H1 (cell line): ENCODE measurements around the gene PIGK. TPM values are rescaled to one million over a fixed set of nuclear protein-coding genes. Genes with fewer than 3 reads are reported as not detected.

ENCODE experiments used
- CTCF ChIA-PET: fragments of 300-600 bp; sonication (Branson Sonifier 250); formaldehyde crosslinking; loops from one replicate; lab custom pipeline; 2021; ENCODE audit not compliant: partially characterized antibody; lab: Charles Lee
- POLR2A ChIA-PET: fragments of 300-600 bp; sonication (Branson Sonifier 250); formaldehyde crosslinking; loops from one replicate; lab custom pipeline; 2021; ENCODE audit warnings: inconsistent platforms; ENCODE audit not compliant: partially characterized antibody; lab: Charles Lee
- DNase-seq, 2 experiments: peaks; one replicate each; pipeline versions ENCODE4 v3.0.0 to v3.0.0-alpha.2; 2010 to 2022; ENCODE audit warnings: low spot score in 2 of 2, low read depth in 1 of 2, mixed read lengths in 1 of 2
- FAIRE-seq: peaks from 2 replicates; lab custom pipeline; 2011; peaks lifted over from hg19 to GRCh38; lab: Jason Lieb, UNC
- H2AFZ ChIP-seq: 2 replicates; pipeline ENCODE4 v1.8.1; 2012; ENCODE audit warnings: low read length, inconsistent platforms
- H2AK5ac ChIP-seq: 2 replicates; pipeline ENCODE4 v1.6.1; 2013; ENCODE audit warnings: low read depth, low read length
- H2BK120ac ChIP-seq: replicated peaks from 2 replicates; pipeline ENCODE3; 2013; ENCODE audit warnings: low read depth, low read length, inconsistent platforms
- H2BK12ac ChIP-seq: 2 replicates; pipeline ENCODE4 v1.6.1; 2013; ENCODE audit warnings: low read depth, low read length
- H2BK15ac ChIP-seq: 2 replicates; pipeline ENCODE4 v1.6.1; 2013; ENCODE audit warnings: low read length
- H2BK20ac ChIP-seq: 2 replicates; pipeline ENCODE4 v1.6.1; 2013; ENCODE audit warnings: low read length
- H2BK5ac ChIP-seq: 2 replicates; pipeline ENCODE4 v1.6.1; 2013; ENCODE audit warnings: low read depth, low read length
- H3K14ac ChIP-seq: 2 replicates; pipeline ENCODE4 v1.6.1; 2013; ENCODE audit warnings: inconsistent platforms; ENCODE audit not compliant: insufficient read length
- H3K18ac ChIP-seq: 2 replicates; pipeline ENCODE4 v1.6.1; 2013; ENCODE audit warnings: low read length; ENCODE audit errors: extremely low read depth
- H3K23ac ChIP-seq: 2 replicates; pipeline ENCODE4 v1.6.1; 2013; ENCODE audit warnings: inconsistent platforms; ENCODE audit not compliant: insufficient read length
- H3K23me2 ChIP-seq: 2 replicates; pipeline ENCODE4 v1.6.1; 2013; ENCODE audit warnings: low read depth, low read length
- H3K27ac ChIP-seq: 2 replicates; pipeline ENCODE4 v1.6.1; 2011; ENCODE audit warnings: low read depth, low read length, inconsistent platforms
- H3K27me3 ChIP-seq, 4 experiments: replicated peaks in 1 of 4; 1 replicate in 1 of 4; 2 replicates in 3 of 4; pipeline versions ENCODE4 v1.6.1 to v1.8.1; 2011 to 2013; ENCODE audit warnings: low read length in 3 of 4, mild to moderate bottlenecking in 3 of 4, inconsistent platforms in 2 of 4, mixed read lengths in 2 of 4, moderate library complexity in 1 of 4; ENCODE audit not compliant: control insufficient read depth in 3 of 4, insufficient read depth in 3 of 4; ENCODE audit errors: extremely low read depth in 1 of 4
- H3K36me3 ChIP-seq, 4 experiments: 2 replicates each; pipeline versions ENCODE4 v1.6.1 to v1.8.1; 2011 to 2013; ENCODE audit warnings: mild to moderate bottlenecking in 4 of 4, low read length in 3 of 4, moderate library complexity in 2 of 4, control low read depth in 1 of 4, inconsistent platforms in 1 of 4; ENCODE audit not compliant: insufficient read depth in 4 of 4, control insufficient read depth in 2 of 4
- H3K4ac ChIP-seq: replicated peaks from 2 replicates; pipeline ENCODE3; 2013; ENCODE audit warnings: low read length, low read depth, mixed read lengths, inconsistent platforms; ENCODE audit not compliant: insufficient read length
- H3K4me1 ChIP-seq, 4 experiments: replicated peaks in 1 of 4; 1 replicate in 1 of 4; 2 replicates in 3 of 4; pipeline versions ENCODE4 v1.6.1 to v1.8.1; 2011 to 2013; ENCODE audit warnings: low read length in 3 of 4, inconsistent platforms in 2 of 4, mixed read lengths in 1 of 4; ENCODE audit not compliant: insufficient read depth in 4 of 4, control insufficient read depth in 3 of 4
- H3K4me2 ChIP-seq, 2 experiments: 2 replicates each; pipeline versions ENCODE4 v1.6.1 to v1.8.1; 2011 to 2013; ENCODE audit warnings: low read depth in 2 of 2, low read length in 2 of 2, control low read depth in 1 of 2, inconsistent platforms in 1 of 2, mild to moderate bottlenecking in 1 of 2; ENCODE audit not compliant: insufficient read depth in 1 of 2
- H3K4me3 ChIP-seq, 4 experiments: fragments of 200-600, 300-600 bp in 1 of 4; sonication (generic), shearing (Covaris generic), sonication (Bioruptor Twin) in 1 of 4; 2 replicates each; pipeline versions ENCODE4 v1.5.1 to v1.8.1; 2011 to 2016; ENCODE audit warnings: low read length in 4 of 4, low read depth in 3 of 4, control low read depth in 2 of 4, inconsistent platforms in 2 of 4, mild to moderate bottlenecking in 2 of 4, mixed read lengths in 1 of 4, moderate library complexity in 1 of 4; ENCODE audit not compliant: insufficient read depth in 2 of 4; ENCODE audit errors: extremely low read depth in 1 of 4
- H3K56ac ChIP-seq: replicated peaks from 2 replicates; pipeline ENCODE3; 2013; ENCODE audit warnings: low read depth, mild to moderate bottlenecking, mixed read lengths, low read length, inconsistent platforms; ENCODE audit not compliant: insufficient read length
- H3K79me1 ChIP-seq: 2 replicates; pipeline ENCODE4 v1.6.1; 2013; ENCODE audit warnings: low read depth, low read length, control low read depth
- H3K79me2 ChIP-seq, 2 experiments: 2 replicates each; pipeline versions ENCODE4 v1.6.1 to v1.8.1; 2012 to 2013; ENCODE audit warnings: low read length in 2 of 2, mild to moderate bottlenecking in 2 of 2, inconsistent platforms in 1 of 2; ENCODE audit not compliant: insufficient read depth in 2 of 2, control insufficient read depth in 1 of 2
- H3K9ac ChIP-seq, 4 experiments: replicated peaks in 1 of 4; 1 replicate in 1 of 4; 2 replicates in 3 of 4; pipeline versions ENCODE4 v1.6.1 to v1.8.1; 2011 to 2013; ENCODE audit warnings: low read depth in 3 of 4, low read length in 3 of 4, control low read depth in 2 of 4, mild to moderate bottlenecking in 2 of 4, moderate library complexity in 2 of 4, inconsistent platforms in 1 of 4; ENCODE audit errors: extremely low read depth in 1 of 4
- H3K9me3 ChIP-seq, 2 experiments: 2 replicates each; pipeline versions ENCODE4 v1.6.1 to v1.8.1; 2012 to 2013; ENCODE audit warnings: mild to moderate bottlenecking in 2 of 2, moderate library complexity in 2 of 2, control low read depth in 1 of 2, inconsistent platforms in 1 of 2, low read depth in 1 of 2, low read length in 1 of 2, mixed read lengths in 1 of 2; ENCODE audit not compliant: insufficient read depth in 2 of 2
- H4K20me1 ChIP-seq, 2 experiments: replicated peaks in 1 of 2; 2 replicates each; pipeline versions ENCODE3 to v1.8.1; 2011 to 2013; ENCODE audit warnings: inconsistent platforms in 2 of 2, low read length in 2 of 2, mild to moderate bottlenecking in 1 of 2; ENCODE audit not compliant: insufficient read depth in 2 of 2, control insufficient read depth in 1 of 2
- H4K5ac ChIP-seq: 2 replicates; pipeline ENCODE4 v1.6.1; 2013; ENCODE audit warnings: low read length, low read depth, mixed read lengths, inconsistent platforms; ENCODE audit not compliant: insufficient read length
- H4K8ac ChIP-seq: 2 replicates; pipeline ENCODE4 v1.8.0; 2013; ENCODE audit warnings: mild to moderate bottlenecking, moderate library complexity, low read length, inconsistent platforms; ENCODE audit not compliant: insufficient read depth; ENCODE audit errors: extremely low read depth
- H4K91ac ChIP-seq: replicated peaks from 2 replicates; pipeline ENCODE3; 2013; ENCODE audit warnings: low read length, mixed read lengths, inconsistent platforms; ENCODE audit not compliant: insufficient read length
- BRCA1 ChIP-seq: IDR thresholded peaks from 2 replicates; pipeline ENCODE4 v1.6.1; 2012; ENCODE audit warnings: low read depth, low read length, improper control_type of control experiment
- CHD1 ChIP-seq: IDR thresholded peaks from 2 replicates; pipeline ENCODE4 v1.6.1; 2012; ENCODE audit warnings: low read depth, low read length, improper control_type of control experiment
- GABPA ChIP-seq: IDR thresholded peaks from 2 replicates; pipeline ENCODE4 v1.6.1; 2011; ENCODE audit warnings: mild to moderate bottlenecking, low read length, moderate library complexity, borderline replicate concordance; ENCODE audit not compliant: insufficient read depth
- GTF2F1 ChIP-seq: IDR thresholded peaks from 2 replicates; pipeline ENCODE4 v1.6.1; 2012; ENCODE audit warnings: low read depth, low read length, improper control_type of control experiment, borderline replicate concordance
- PHF8 ChIP-seq: fragments of 200-600 bp; sonication (generic); conservative IDR thresholded peaks from 2 replicates; pipeline ENCODE4 v1.7.1; 2012; ENCODE audit warnings: low read depth, mild to moderate bottlenecking, inconsistent platforms, low read length, moderate library complexity
- POLR2A ChIP-seq, 2 experiments: IDR thresholded peaks; 1 replicate in 1 of 2; 2 replicates in 1 of 2; pipeline ENCODE4 v1.6.1; 2011; ENCODE audit warnings: low read depth in 2 of 2, low read length in 2 of 2, mild to moderate bottlenecking in 2 of 2; ENCODE audit errors: control extremely low read depth in 1 of 2
- SAP30 ChIP-seq: fragments of 300-600 bp; sonication (generic); IDR thresholded peaks from 2 replicates; pipeline ENCODE4 v1.7.1; 2012; ENCODE audit warnings: low read length, moderate library complexity, mild to moderate bottlenecking, inconsistent platforms; ENCODE audit not compliant: insufficient read depth, insufficient replicate concordance
- SRF ChIP-seq: IDR thresholded peaks from 2 replicates; pipeline ENCODE4 v1.6.1; 2011; ENCODE audit warnings: mild to moderate bottlenecking, low read depth, low read length, moderate library complexity
- TAF1 ChIP-seq: IDR thresholded peaks from 2 replicates; pipeline ENCODE4 v1.6.1; 2011; ENCODE audit warnings: mild to moderate bottlenecking, low read depth, low read length
- WGBS, 2 experiments: shearing (Covaris generic) in 1 of 2; methylation state at CpG; one replicate each; pipeline versions ENCODE4 v1.1.6 to v1.1.7; 2013 to 2015; ENCODE audit warnings: low lambda C conversion rate in 2 of 2, mixed read lengths in 2 of 2, inconsistent platforms in 1 of 2, low coverage in 1 of 2, missing lambda C conversion rate in 1 of 2; ENCODE audit not compliant: insufficient replicate concordance in 2 of 2, insufficient coverage in 1 of 2, insufficient read length in 1 of 2; ENCODE audit errors: extremely low coverage in 1 of 2, missing lambda C conversion rate in 1 of 2; 5-methylcytosine and 5-hydroxymethylcytosine counted together
- polyA plus RNA-seq, 7 experiments: library from polyadenylated mRNA; depleted of rRNA in 3 of 7; stranded (reverse) in 5 of 7; unstranded in 2 of 7; fragments of >200 nt in 5 of 7; fragments of 200-250 nt in 2 of 7; gene quantifications; 1 replicate in 5 of 7; 2 replicates in 1 of 7; 4 replicates in 1 of 7; pipeline versions ENCODE4 v1.2.1 to v1.2.3, GENCODE V29; 2011 to 2013; ENCODE audit warnings: missing spikeins in 2 of 7, mixed read lengths in 2 of 7
- total RNA-seq: library from RNA; stranded (reverse); fragmentation: NEBNext Ultra II Directional; extraction: Animal tissue kit (Norgen Biotek cat#: 25700); gene quantifications from 2 replicates; pipeline ENCODE4 v1.2.1, GENCODE V29; 2021
- TF ChIP-seq, protein P1 (sequence below): IDR thresholded peaks from 2 replicates; pipeline ENCODE4 v1.6.1; 2011; ENCODE audit warnings: low read length, improper control_type of control experiment
- TF ChIP-seq, protein P2 (sequence below), 3 experiments: IDR thresholded peaks; 1 replicate in 2 of 3; 2 replicates in 1 of 3; pipeline versions ENCODE4 v1.5.1 to v1.6.1; 2011; ENCODE audit warnings: low read length in 3 of 3, mild to moderate bottlenecking in 3 of 3, inconsistent platforms in 2 of 3, low read depth in 1 of 3, moderate library complexity in 1 of 3; ENCODE audit not compliant: insufficient read depth in 1 of 3; ENCODE audit errors: control extremely low read depth in 1 of 3

The PIGK gene
- total and polyA plus RNA-seq, 2 of the 8 experiments (the other 6 are each of a cell fraction or from before 2014, with no cell fraction given) = 5.6 to 23.2 TPM

DNA sequence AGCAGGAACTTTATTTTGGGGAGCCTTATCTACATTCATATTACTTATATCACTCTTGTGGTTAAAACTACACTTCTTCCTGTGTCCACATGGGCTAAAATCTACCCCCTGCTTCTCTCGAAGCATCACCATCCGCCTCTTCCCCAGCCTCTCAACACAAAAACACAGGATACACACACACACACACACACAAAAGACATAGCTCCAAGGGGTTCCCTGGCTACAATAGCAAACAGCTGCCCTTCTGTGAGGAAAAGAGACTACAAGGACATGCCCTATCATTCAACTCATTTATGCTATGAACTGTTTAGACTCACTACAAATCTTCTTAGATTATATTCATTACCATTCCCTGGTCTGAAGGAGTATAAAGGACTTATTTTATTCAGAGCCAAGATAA, 155.0 kb downstream of the PIGK start:
- Histone ChIP-seq H3K27ac (no peak overlapping the region), H3K9me3 (no peaks in the 10 kb centered on the region), H3K27me3 (no peaks in the 10 kb centered on the region), H3K23me2 (no peaks in the 10 kb centered on the region), H3K9ac (no peak overlapping the region), H2AK5ac (no peak overlapping the region), H2BK120ac (no peak overlapping the region), H3K4me3 (no peak overlapping the region), H2BK15ac (no peak overlapping the region), H2BK5ac (no peak overlapping the region), H2BK20ac (no peak overlapping the region), H4K20me1 (no peaks in the 10 kb centered on the region), H3K14ac (no peak overlapping the region), H2BK12ac (no peak overlapping the region), H3K4ac (no peak overlapping the region), H3K18ac (no peak overlapping the region), H4K8ac (no peak overlapping the region), H3K36me3 (no peaks in the 10 kb centered on the region), H3K79me1 (no peaks in the 10 kb centered on the region), H4K91ac (no peak overlapping the region), H3K4me1 (peaks cover 1 to 2% (median 2%) of the 10 kb centered on the region in 4 experiments; a peak in 5 of 7 replicates), H3K56ac (no peak overlapping the region), H3K4me2 (no peak overlapping the region), H3K79me2 (no peaks in the 10 kb centered on the region), H2AFZ (no peak overlapping the region), H3K23ac (no peak overlapping the region), H4K5ac (no peak overlapping the region)
- WGBS, 2 experiments = 93% methylated on average over 2 of the region's 2 CpGs; no CpG with 5 or more reads in 1 of the 2 experiments
- no peak for FAIRE-seq
- POLR2A ChIA-PET = no interaction called here
- DNase-seq = no peak
- CTCF ChIA-PET = interaction anchor here (1.2 kb wide), 1 partner anchor 18 kb away, joined by 3 read pairs; no protein-coding TSS in a partner anchor
- TF ChIP-seq SRF (no peak), CHD1 (no peak), GTF2F1 (no peak), GABPA (no peak), BRCA1 (no peak), PHF8 (no peak), SAP30 (no peak), TAF1 (no peak), POLR2A (IDR thresholded peaks at IDR 0.05; ENCODE audit: control extremely low read depth in 1 of 2, low read depth in 2 of 2, low read length in 2 of 2) (no peak)
- TF ChIP-seq, protein P1, sequence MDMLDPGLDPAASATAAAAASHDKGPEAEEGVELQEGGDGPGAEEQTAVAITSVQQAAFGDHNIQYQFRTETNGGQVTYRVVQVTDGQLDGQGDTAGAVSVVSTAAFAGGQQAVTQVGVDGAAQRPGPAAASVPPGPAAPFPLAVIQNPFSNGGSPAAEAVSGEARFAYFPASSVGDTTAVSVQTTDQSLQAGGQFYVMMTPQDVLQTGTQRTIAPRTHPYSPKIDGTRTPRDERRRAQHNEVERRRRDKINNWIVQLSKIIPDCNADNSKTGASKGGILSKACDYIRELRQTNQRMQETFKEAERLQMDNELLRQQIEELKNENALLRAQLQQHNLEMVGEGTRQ = no peak
- TF ChIP-seq, protein P2, sequence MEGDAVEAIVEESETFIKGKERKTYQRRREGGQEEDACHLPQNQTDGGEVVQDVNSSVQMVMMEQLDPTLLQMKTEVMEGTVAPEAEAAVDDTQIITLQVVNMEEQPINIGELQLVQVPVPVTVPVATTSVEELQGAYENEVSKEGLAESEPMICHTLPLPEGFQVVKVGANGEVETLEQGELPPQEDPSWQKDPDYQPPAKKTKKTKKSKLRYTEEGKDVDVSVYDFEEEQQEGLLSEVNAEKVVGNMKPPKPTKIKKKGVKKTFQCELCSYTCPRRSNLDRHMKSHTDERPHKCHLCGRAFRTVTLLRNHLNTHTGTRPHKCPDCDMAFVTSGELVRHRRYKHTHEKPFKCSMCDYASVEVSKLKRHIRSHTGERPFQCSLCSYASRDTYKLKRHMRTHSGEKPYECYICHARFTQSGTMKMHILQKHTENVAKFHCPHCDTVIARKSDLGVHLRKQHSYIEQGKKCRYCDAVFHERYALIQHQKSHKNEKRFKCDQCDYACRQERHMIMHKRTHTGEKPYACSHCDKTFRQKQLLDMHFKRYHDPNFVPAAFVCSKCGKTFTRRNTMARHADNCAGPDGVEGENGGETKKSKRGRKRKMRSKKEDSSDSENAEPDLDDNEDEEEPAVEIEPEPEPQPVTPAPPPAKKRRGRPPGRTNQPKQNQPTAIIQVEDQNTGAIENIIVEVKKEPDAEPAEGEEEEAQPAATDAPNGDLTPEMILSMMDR (IDR thresholded peaks at IDR 0.05; ENCODE audit: control extremely low read depth in 1 of 3, insufficient read depth in 1 of 3, low read depth in 1 of 3, low read length in 3 of 3) = no peak
